ENCODE results near the gene IGSF9. TPM values are rescaled to one million over a fixed set of nuclear protein-coding genes. Genes with fewer than 3 reads are reported as not detected.

The IGSF9 gene
- total and polyA plus RNA-seq, 2 of the 13 experiments (the other 11 are each of a cell fraction or from before 2014, with no cell fraction given), result 0.03 TPM; not detected in 1

GRCh38 chr1:159970932-159971342 lies 25.5 kb upstream of the IGSF9 start (continued):
- no peak for TF ChIP-seq SNAPC5 (CRISPR knock-in tag; IDR thresholded peaks at IDR 0.05; ENCODE audit: borderline replicate concordance)
- TF ChIP-seq ZNF180 (CRISPR knock-in tag; IDR thresholded peaks at IDR 0.05; ENCODE audit: borderline replicate concordance, low read depth), result no peak
- TF ChIP-seq ZFP1 (CRISPR knock-in tag; IDR thresholded peaks at IDR 0.05), result peak; percentile 50; the same call in 1 of the 2 replicates
- peak; percentile 72 for TF ChIP-seq MNT (IDR thresholded peaks at IDR 0.05)
- TF ChIP-seq ZNF800 (CRISPR knock-in tag; IDR thresholded peaks at IDR 0.05), result no peak
- TF ChIP-seq SETDB1 (CRISPR knock-in tag; IDR thresholded peaks at IDR 0.05; ENCODE audit: borderline replicate concordance), result no peak
- no peak for TF ChIP-seq ZNF432 (CRISPR knock-in tag; IDR thresholded peaks at IDR 0.05; ENCODE audit: borderline replicate concordance)
- TF ChIP-seq GATAD2A (CRISPR knock-in tag; IDR thresholded peaks at IDR 0.05), result peak; percentile 81
- TF ChIP-seq ZNF230 (CRISPR knock-in tag; IDR thresholded peaks at IDR 0.05), result no peak
- TF ChIP-seq MAFK (conservative IDR thresholded peaks at IDR 0.05 in 1 of 2, IDR thresholded peaks at IDR 0.05 in 1 of 2; ENCODE audit: low read length in 2 of 2), result no peak
- TF ChIP-seq MXI1 (IDR thresholded peaks at IDR 0.05; ENCODE audit: borderline replicate concordance, low read depth, low read length), result peak; percentile 90; the same call in 2 of the 3 replicates
- peak; percentile 70 for TF ChIP-seq TARDBP (CRISPR knock-in tag; IDR thresholded peaks at IDR 0.05)
- TF ChIP-seq ZNF549 (CRISPR knock-in tag; IDR thresholded peaks at IDR 0.05), result no peak
- no peak for TF ChIP-seq KLF13 (CRISPR knock-in tag; IDR thresholded peaks at IDR 0.05)
- no peak for TF ChIP-seq EED (CRISPR knock-in tag; IDR thresholded peaks at IDR 0.05)
- TF ChIP-seq CEBPG (CRISPR knock-in tag; IDR thresholded peaks at IDR 0.05), result no peak
- peak; percentile 71; the same call in 1 of the 2 replicates for TF ChIP-seq RERE (CRISPR knock-in tag; IDR thresholded peaks at IDR 0.05; ENCODE audit: low read depth)
- TF ChIP-seq BCLAF1 (IDR thresholded peaks at IDR 0.05), result no peak
- no peak for TF ChIP-seq HNRNPK (IDR thresholded peaks at IDR 0.05; ENCODE audit: low read depth, low read length, poor library complexity, severe bottlenecking)
- peak; percentile 61; the same call in 1 of the 2 replicates for TF ChIP-seq RNF2 (conservative IDR thresholded peaks at IDR 0.05; ENCODE audit: low read depth)
